ENCODE results near the gene B3GLCT.

GRCh38 chr13:31361673-31362072, 161.9 kb downstream of the B3GLCT start:
- TF ChIP-seq CTCF (IDR thresholded peaks at IDR 0.05; ENCODE audit: extremely low read depth in 1 of 2, insufficient read depth in 1 of 2, low read depth in 1 of 2, low read length in 2 of 2) (no peak), FOS (IDR thresholded peaks at IDR 0.05; ENCODE audit: borderline replicate concordance, insufficient read depth, low read length) (peak; percentile 41), POLR2AphosphoS5 (IDR thresholded peaks at IDR 0.05; ENCODE audit: insufficient read depth, low read depth, low read length) (no peak), MAX (IDR thresholded peaks at IDR 0.05; ENCODE audit: insufficient read depth, insufficient read length) (no peak), POLR2A (IDR thresholded peaks at IDR 0.05; ENCODE audit: low read depth, low read length) (no peak), MYC (IDR thresholded peaks at IDR 0.05; ENCODE audit: low read depth, low read length) (no peak), EZH2 (IDR thresholded peaks at IDR 0.05; ENCODE audit: borderline replicate concordance, low read depth, low read length, severe bottlenecking) (no peak), GATA2 (IDR thresholded peaks at IDR 0.05; ENCODE audit: insufficient read depth, insufficient read length, low read depth, low read length) (no peak), JUN (IDR thresholded peaks at IDR 0.05; ENCODE audit: borderline replicate concordance, insufficient read depth, insufficient read length, low read depth) (peak; percentile 68)

Measured in endothelial cell of umbilical vein (primary cell).